ENCODE data around the gene CD96.

GRCh38 chr3:111668326-111668725, 126.3 kb downstream of the CD96 start:
- TF ChIP-seq POLR2A (IDR thresholded peaks at IDR 0.05; ENCODE audit: low read length) (no peak), GATA1 (IDR thresholded peaks at IDR 0.05; ENCODE audit: low read depth, low read length) (no peak)
